Measurements from ENCODE around the gene TIMM44. TPM values are rescaled to one million over a fixed set of nuclear protein-coding genes. Genes with fewer than 3 reads are reported as not detected.

Gene TIMM44
- total RNA-seq, 1 experiment from 2014 or later = 114 TPM

DNA sequence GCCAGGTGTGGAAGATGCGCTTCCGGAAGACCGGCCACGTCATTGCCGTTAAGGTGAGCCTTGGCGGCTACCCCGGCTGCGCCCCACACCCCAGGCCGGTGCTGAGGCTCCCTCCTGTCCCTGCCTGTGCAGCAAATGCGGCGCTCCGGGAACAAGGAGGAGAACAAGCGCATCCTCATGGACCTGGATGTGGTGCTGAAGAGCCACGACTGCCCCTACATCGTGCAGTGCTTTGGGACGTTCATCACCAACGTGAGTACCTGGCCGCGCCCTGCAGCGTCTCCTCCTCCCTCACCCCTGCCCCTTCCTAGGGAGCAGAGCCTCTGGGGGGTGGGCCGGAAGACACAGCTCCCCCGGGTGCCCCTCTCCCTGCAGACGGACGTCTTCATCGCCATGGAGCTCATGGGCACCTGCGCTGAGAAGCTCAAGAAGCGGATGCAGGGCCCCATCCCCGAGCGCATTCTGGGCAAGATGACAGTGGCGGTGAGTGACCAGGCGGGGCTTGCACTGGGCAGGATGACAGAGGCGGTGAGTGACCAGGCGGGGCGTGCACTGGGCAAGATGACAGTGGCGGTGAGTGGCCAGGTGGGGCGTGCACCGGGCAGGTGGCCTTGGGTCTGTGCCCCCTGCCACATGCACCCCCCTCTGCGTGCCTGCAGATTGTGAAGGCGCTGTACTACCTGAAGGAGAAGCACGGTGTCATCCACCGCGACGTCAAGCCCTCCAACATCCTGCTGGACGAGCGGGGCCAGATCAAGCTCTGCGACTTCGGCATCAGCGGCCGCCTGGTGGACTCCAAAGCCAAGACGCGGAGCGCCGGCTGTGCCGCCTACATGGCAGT is 32.9 kb downstream of the TIMM44 start:
- Mint-ChIP-seq H3K27ac (no peak overlapping the region), H3K4me3 (no peak overlapping the region), H3K36me3 (ENCODE audit: insufficient read depth in 1 of 3, low read depth in 3 of 3) (peaks cover 15 to 35% (median 31%) of the 10 kb centered on the region in 3 experiments; a peak in 6 of 7 replicates), H3K27me3 (ENCODE audit: low read depth) (peaks cover 17% of the 10 kb centered on the region), H3K9me3 (no peaks in the 10 kb centered on the region), H3K4me1 (peaks cover 4 to 5% of the 10 kb centered on the region in 2 experiments; a peak in 3 of 4 replicates)
- H3K4ac ChIP-seq (ENCODE audit: low read depth, low read length) = no peak overlapping the region
- no peaks in the 10 kb centered on the region for H3K79me1 ChIP-seq (ENCODE audit: insufficient read depth, low read depth, low read length, poor library complexity, severe bottlenecking)
- no peak overlapping the region for H3T11ph ChIP-seq (ENCODE audit: low read length)
- H2AK5ac ChIP-seq (ENCODE audit: insufficient read length, low read length) = no peak overlapping the region
- no peak overlapping the region for H2BK12ac ChIP-seq (ENCODE audit: insufficient read length, low read depth, low read length)
- H3K27ac ChIP-seq (ENCODE audit: insufficient read length, low read depth, low read length) = no peak overlapping the region
- TF ChIP-seq CTCF (conservative IDR thresholded peaks at IDR 0.05) = no peak
- no peaks in the 10 kb centered on the region for H3K4me1 ChIP-seq (ENCODE audit: insufficient read depth, low read length)
- no peak overlapping the region for H4K91ac ChIP-seq (ENCODE audit: insufficient read length, low read depth, low read length)
- no CpG with 5 or more reads among the region's 54 CpGs for WGBS (ENCODE audit: extremely low coverage, insufficient read length, low lambda C conversion rate)
- H4K8ac ChIP-seq (replicated peaks; ENCODE audit: insufficient read length, low read depth, low read length) = no peak overlapping the region
- no peak overlapping the region for H3K23ac ChIP-seq (ENCODE audit: insufficient read length, low read depth, low read length)
- H3K79me2 ChIP-seq (ENCODE audit: insufficient read depth, low read length) = no peaks in the 10 kb centered on the region; the same call in 1 of the 2 replicates
- no peak overlapping the region for H2BK5ac ChIP-seq (ENCODE audit: insufficient read length, low read length)
- no peak overlapping the region for H3K56ac ChIP-seq (ENCODE audit: insufficient read length, low read depth, low read length)
- peaks cover 4% of the 10 kb centered on the region; the same call in 1 of the 2 replicates for H3K27me3 ChIP-seq (ENCODE audit: insufficient read depth, low read length)
- no peak overlapping the region for H3K9ac ChIP-seq (ENCODE audit: extremely low read depth, insufficient read length, low read length)
- H3K18ac ChIP-seq (ENCODE audit: insufficient read length, low read depth, low read length) = no peak overlapping the region
- no peaks in the 10 kb centered on the region for H4K20me1 ChIP-seq (ENCODE audit: control insufficient read depth, insufficient read depth, insufficient read length)
- H2BK15ac ChIP-seq (ENCODE audit: low read depth, low read length) = no peak overlapping the region
- no peak overlapping the region for H2BK20ac ChIP-seq (ENCODE audit: low read depth, low read length, poor library complexity, severe bottlenecking)
- no peak overlapping the region for H2AFZ ChIP-seq (ENCODE audit: low read length)
- no peak overlapping the region for H4K5ac ChIP-seq (ENCODE audit: insufficient read length, low read depth, low read length)
- H2BK120ac ChIP-seq (ENCODE audit: low read depth, low read length, poor library complexity, severe bottlenecking) = no peak overlapping the region
- peaks cover 3% of the 10 kb centered on the region for H3K23me2 ChIP-seq (ENCODE audit: insufficient read length, low read depth, low read length, poor library complexity, severe bottlenecking)
- no peak overlapping the region for H3K4me2 ChIP-seq (ENCODE audit: insufficient read depth, insufficient read length, low read length)
- no peaks in the 10 kb centered on the region for H3K9me3 ChIP-seq (ENCODE audit: control insufficient read depth, low read depth, low read length)
- no peak for DNase-seq
- no peak overlapping the region for H3K14ac ChIP-seq (ENCODE audit: insufficient read depth, low read length)
